Body of pancreas (tissue), 4 donors: ENCODE measurements around the gene ARID4A. TPM values are rescaled to one million over a fixed set of nuclear protein-coding genes. Genes with fewer than 3 reads are reported as not detected.
"Not testable (repeated sequence)": the region's sequence is repeated elsewhere in the genome, so short reads cannot be mapped to it uniquely, and the experiment has no call there.

Experiments
- ATAC-seq: fragments of 150-250 bp; one replicate; pipeline ENCODE4 v1.9.1; 2016
- DNase-seq, 4 donors: peaks; one replicate each; pipeline ENCODE4 v3.0.0-alpha.2; 2019
- H3K27ac ChIP-seq, 4 donors: fragments of 200-600 bp; sonication (generic); 1 replicate in 3 of 4; 2 replicates in 1 of 4; pipeline versions ENCODE4 v1.5.1 to v1.6.1; 2016 to 2019; ENCODE audit warnings: mild to moderate bottlenecking in 1 of 4, mixed read lengths in 1 of 4, moderate library complexity in 1 of 4
- H3K27me3 ChIP-seq, 2 donors: fragments of 200-600 bp; sonication (generic); one replicate each; pipeline ENCODE4 v1.6.0; 2016; ENCODE audit warnings: mild to moderate bottlenecking in 1 of 2
- H3K36me3 ChIP-seq, 2 donors: fragments of 200-600 bp; sonication (generic); replicated peaks in 1 of 2; 2 replicates each; pipeline ENCODE4 v1.5.1; 2016; ENCODE audit warnings: low read depth in 2 of 2; ENCODE audit not compliant: insufficient read depth in 1 of 2
- H3K4me1 ChIP-seq: fragments of 200-600 bp; sonication (generic); one replicate; pipeline ENCODE4 v1.6.0; 2016
- H3K4me3 ChIP-seq, 2 donors: fragments of 200-600 bp; sonication (generic); 1 replicate in 1 of 2; 2 replicates in 1 of 2; pipeline ENCODE4 v1.5.1; 2016 to 2019
- H3K9me3 ChIP-seq, 3 donors: fragments of 200-600 bp; sonication (generic); 1 replicate in 2 of 3; 2 replicates in 1 of 3; pipeline ENCODE4 v1.5.1; 2016
- POLR2A ChIP-seq, 3 donors: fragments of 450-650 bp; IDR thresholded peaks; one replicate each; pipeline ENCODE4 v1.6.1; 2016; ENCODE audit warnings: antibody characterized with exemption in 3 of 3, mild to moderate bottlenecking in 2 of 3
- WGBS, 2 donors: methylation state at CpG; one replicate each; pipeline ENCODE4 v1.1.5; 2017; 5-methylcytosine and 5-hydroxymethylcytosine counted together
- intact Hi-C: fragments of 100-400 bp; cut with DNase I; formaldehyde crosslinking; loops from one replicate; pipeline ENCODE4 v1.15.1; 2023
- total RNA-seq, 2 donors: library from RNA; depleted of rRNA; stranded (reverse); fragments of >200 nt; gene quantifications; one replicate each; pipeline ENCODE4 v1.1.0, GENCODE V29; 2016
- TF ChIP-seq, protein P1 (sequence below), 7 experiments: fragments of 450-650 bp in 4 of 7; fragments of 200-600 bp in 3 of 7; sonication (generic) in 3 of 7; IDR thresholded peaks; one replicate each; pipeline ENCODE4 v1.5.1; 2016 to 2019; ENCODE audit warnings: antibody characterized with exemption in 7 of 7

ARID4A gene
- total RNA-seq, 2 donors from 2014 or later: 23.6 to 28.3 TPM

GRCh38 chr14:58327019-58327418, 28.7 kb downstream of the ARID4A start:
- ATAC-seq (no peak), DNase-seq (no peak)
- H3K27ac ChIP-seq: no peak overlapping the region
- no peak overlapping the region for H3K4me3 ChIP-seq
- intact Hi-C loops: no loop called here
- H3K27me3 ChIP-seq: no peaks in the 10 kb centered on the region
- TF ChIP-seq, protein P1, sequence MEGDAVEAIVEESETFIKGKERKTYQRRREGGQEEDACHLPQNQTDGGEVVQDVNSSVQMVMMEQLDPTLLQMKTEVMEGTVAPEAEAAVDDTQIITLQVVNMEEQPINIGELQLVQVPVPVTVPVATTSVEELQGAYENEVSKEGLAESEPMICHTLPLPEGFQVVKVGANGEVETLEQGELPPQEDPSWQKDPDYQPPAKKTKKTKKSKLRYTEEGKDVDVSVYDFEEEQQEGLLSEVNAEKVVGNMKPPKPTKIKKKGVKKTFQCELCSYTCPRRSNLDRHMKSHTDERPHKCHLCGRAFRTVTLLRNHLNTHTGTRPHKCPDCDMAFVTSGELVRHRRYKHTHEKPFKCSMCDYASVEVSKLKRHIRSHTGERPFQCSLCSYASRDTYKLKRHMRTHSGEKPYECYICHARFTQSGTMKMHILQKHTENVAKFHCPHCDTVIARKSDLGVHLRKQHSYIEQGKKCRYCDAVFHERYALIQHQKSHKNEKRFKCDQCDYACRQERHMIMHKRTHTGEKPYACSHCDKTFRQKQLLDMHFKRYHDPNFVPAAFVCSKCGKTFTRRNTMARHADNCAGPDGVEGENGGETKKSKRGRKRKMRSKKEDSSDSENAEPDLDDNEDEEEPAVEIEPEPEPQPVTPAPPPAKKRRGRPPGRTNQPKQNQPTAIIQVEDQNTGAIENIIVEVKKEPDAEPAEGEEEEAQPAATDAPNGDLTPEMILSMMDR (IDR thresholded peaks at IDR 0.05): no peak
- TF ChIP-seq POLR2A (IDR thresholded peaks at IDR 0.05): no peak
- peaks cover 0 to 22% of the 10 kb centered on the region in 2 donors for H3K36me3 ChIP-seq
- H3K4me1 ChIP-seq: peaks cover 9% of the 10 kb centered on the region
- H3K9me3 ChIP-seq: no peaks in the 10 kb centered on the region
- 69 to 76% methylated on average over 1 of the region's 1 CpG for WGBS, 2 donors

DNA sequence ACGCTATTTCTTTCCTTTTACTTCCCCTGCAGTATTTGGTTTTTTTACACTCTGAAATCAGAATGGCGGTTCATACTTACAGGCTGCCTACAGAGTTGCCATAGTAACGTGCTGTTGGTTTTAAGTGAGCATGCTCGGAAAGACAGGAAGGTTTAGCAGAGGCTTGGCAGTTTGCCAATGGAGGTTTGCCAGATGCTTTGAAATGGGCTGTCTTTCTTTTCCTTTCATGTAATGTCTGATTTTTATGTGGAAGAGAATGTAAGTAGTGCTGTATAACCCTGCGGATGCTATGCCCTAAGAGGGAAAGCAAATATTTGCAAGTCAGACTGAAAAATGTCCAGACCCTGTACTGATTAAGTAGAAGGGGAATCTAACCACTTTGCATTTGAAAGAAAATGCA, 32.8 kb downstream of the ARID4A start:
- Histone ChIP-seq H3K36me3 (peaks cover 0 to 9% of the 10 kb centered on the region in 2 donors), H3K4me3 (no peak overlapping the region), H3K27ac (peak overlapping the region in 3 of 4 donors; percentile 25 to 42 (median 27)), H3K27me3 (no peaks in the 10 kb centered on the region), H3K9me3 (no peaks in the 10 kb centered on the region), H3K4me1 (peaks cover 9% of the 10 kb centered on the region)
- intact Hi-C loops: no loop called here
- ATAC-seq: peak; percentile 95
- DNase-seq: peak; percentile 93 to 96 (median 95)
- 3% methylated on average over 5 of the region's 5 CpGs for WGBS, 2 donors
- TF ChIP-seq, protein P1 (IDR thresholded peaks at IDR 0.05): no peak
- TF ChIP-seq POLR2A (IDR thresholded peaks at IDR 0.05): no peak

DNA sequence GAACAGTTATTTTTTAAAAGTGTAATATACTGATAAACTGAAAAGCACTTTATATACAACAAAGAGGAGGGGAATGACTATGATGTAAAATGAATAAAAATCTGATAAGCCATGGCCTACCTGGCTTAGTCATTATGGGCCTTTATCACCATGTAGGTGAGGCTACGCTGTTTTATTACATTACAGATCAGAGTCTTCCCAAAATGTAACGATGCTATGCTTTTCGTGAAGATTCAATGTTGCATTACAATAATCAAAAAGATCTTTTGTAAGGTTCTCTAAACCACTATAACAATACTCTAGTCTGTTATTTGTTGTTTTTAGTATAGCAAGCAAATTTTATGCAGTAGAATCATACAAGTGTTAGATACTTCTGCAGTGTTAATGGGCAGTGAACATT, 34.2 kb downstream of the ARID4A start:
- TF ChIP-seq POLR2A (IDR thresholded peaks at IDR 0.05): no peak
- TF ChIP-seq, protein P1 (IDR thresholded peaks at IDR 0.05): no peak
- H3K4me1 ChIP-seq: peaks cover 9% of the 10 kb centered on the region
- no peak overlapping the region for H3K27ac ChIP-seq
- H3K4me3 ChIP-seq: no peak overlapping the region
- H3K36me3 ChIP-seq: peaks cover 0 to 6% of the 10 kb centered on the region in 2 donors
- no peaks in the 10 kb centered on the region for H3K27me3 ChIP-seq
- 95 to 98% methylated on average over 3 of the region's 3 CpGs for WGBS, 2 donors
- ATAC-seq: no peak
- DNase-seq: no peak
- H3K9me3 ChIP-seq: no peaks in the 10 kb centered on the region
- intact Hi-C loops: no loop called here

DNA sequence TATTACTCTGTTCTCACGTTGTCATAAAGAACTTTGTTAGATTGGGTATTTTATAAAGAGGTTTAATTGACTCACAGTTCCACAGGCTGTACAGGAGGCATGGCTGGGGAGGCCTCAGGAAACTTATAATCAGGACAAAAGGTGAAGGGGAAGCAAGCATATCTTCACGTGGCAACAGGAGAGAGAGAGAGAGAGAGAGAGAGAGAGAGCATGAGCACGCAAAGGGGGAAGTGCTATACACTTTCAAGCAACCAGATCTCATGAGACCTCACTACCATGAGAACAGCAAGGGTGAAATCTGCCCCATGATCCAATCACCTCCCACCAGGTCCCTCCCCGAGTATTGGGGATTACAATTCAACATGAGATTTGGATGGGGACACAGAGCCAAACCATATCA, 41.3 kb downstream of the ARID4A start:
- H3K4me3 ChIP-seq, H3K27me3 ChIP-seq, DNase-seq, H3K9me3 ChIP-seq, H3K36me3 ChIP-seq, H3K27ac ChIP-seq, ATAC-seq, intact Hi-C loops, H3K4me1 ChIP-seq: not testable (repeated sequence)
- WGBS, 2 donors: 79 to 84% methylated on average over 4 of the region's 4 CpGs

- H3K27me3 ChIP-seq: no peaks in the 10 kb centered on the region
- TF ChIP-seq, protein P1 (IDR thresholded peaks at IDR 0.05): no peak
- no peak for TF ChIP-seq POLR2A (IDR thresholded peaks at IDR 0.05)
- intact Hi-C loops: no loop called here
- ATAC-seq (no peak), DNase-seq (no peak)
- WGBS, 2 donors: 86 to 87% methylated on average over 4 of the region's 4 CpGs
- no peaks in the 10 kb centered on the region for H3K9me3 ChIP-seq
- no peaks in the 10 kb centered on the region for H3K4me1 ChIP-seq
- H3K27ac ChIP-seq: no peak overlapping the region
- H3K4me3 ChIP-seq: no peak overlapping the region
- peaks cover 0 to 11% of the 10 kb centered on the region in 2 donors for H3K36me3 ChIP-seq
Measured at GRCh38 chr14:58341152-58341748, 42.9 kb downstream of the ARID4A start.

- H3K27ac ChIP-seq, H3K4me1 ChIP-seq, H3K9me3 ChIP-seq, H3K27me3 ChIP-seq, ATAC-seq, intact Hi-C loops, DNase-seq, H3K4me3 ChIP-seq: not testable (repeated sequence)
- 85 to 92% methylated on average over 3 of the region's 3 CpGs for WGBS, 2 donors
- peaks cover 0 to 26% of the 10 kb centered on the region in 2 donors for H3K36me3 ChIP-seq
Measured at GRCh38 chr14:58343535-58343934, 45.2 kb downstream of the ARID4A start.
